HG02610 (cell line): ENCODE measurements around the gene OR6C70.

Experiments
- ATAC-seq: cut with Tn5 transposase; IDR thresholded peaks from one replicate; pipeline ENCODE4 v1.9.1; 2021; ENCODE audit warnings: mild to moderate bottlenecking, moderate library complexity; ENCODE audit not compliant: unreplicated experiment

The OR6C70 gene

GRCh38 chr12:55420307-55420962 lies 49.5 kb downstream of the OR6C70 start:
- no peak for ATAC-seq
